NCI-H128 (cell line): Measurements from ENCODE around the gene MAP7D1.
A peak's percentile ranks its signal among the peaks of the same experiment; 100 is the strongest.
"Not testable (repeated sequence)": the region's sequence is repeated elsewhere in the genome, so short reads cannot be mapped to it uniquely, and the experiment has no call there.

Source experiments
- DNase-seq: peaks from one replicate; lab custom pipeline; 2025; ENCODE audit not compliant: unreplicated experiment; lab: John Stamatoyannopoulos, UW

MAP7D1 gene

GRCh38 chr1:36166938-36167905 lies 11.3 kb downstream of the MAP7D1 start:
- no peak for DNase-seq

- DNase-seq: no peak
Measured at GRCh38 chr1:36168514-36168913, 12.6 kb downstream of the MAP7D1 start.

- no peak for DNase-seq
Measured at GRCh38 chr1:36170643-36171412, 14.9 kb downstream of the MAP7D1 start.

GRCh38 chr1:36172017-36172747 lies 16.2 kb downstream of the MAP7D1 start:
- DNase-seq: no peak

- DNase-seq: no peak
Measured at GRCh38 chr1:36172983-36173382, 17.0 kb downstream of the MAP7D1 start.

- no peak for DNase-seq
Measured at GRCh38 chr1:36174713-36175112, 18.8 kb downstream of the MAP7D1 start.

- peak; percentile 32 for DNase-seq
Measured at GRCh38 chr1:36175137-36176095, 19.5 kb downstream of the MAP7D1 start.

GRCh38 chr1:36176106-36176949 lies 20.4 kb downstream of the MAP7D1 start:
- DNase-seq: no peak

- DNase-seq: no peak
Measured at GRCh38 chr1:36177589-36178431, 21.9 kb downstream of the MAP7D1 start.

- no peak for DNase-seq
Measured at GRCh38 chr1:36178471-36179219, 22.7 kb downstream of the MAP7D1 start.

GRCh38 chr1:36179220-36179600 lies 23.2 kb downstream of the MAP7D1 start:
- DNase-seq: no peak

- no peak for DNase-seq
Measured at GRCh38 chr1:36182734-36183133, 26.8 kb downstream of the MAP7D1 start.

- DNase-seq: no peak
Measured at GRCh38 chr1:36183309-36183856, 27.4 kb downstream of the MAP7D1 start.

- DNase-seq: peak; percentile 79
Measured at GRCh38 chr1:36187800-36188593, 32.0 kb downstream of the MAP7D1 start.

GRCh38 chr1:36196805-36197204 lies 40.8 kb downstream of the MAP7D1 start:
- DNase-seq: not testable (repeated sequence)

GRCh38 chr1:36198641-36199040 lies 42.7 kb downstream of the MAP7D1 start:
- DNase-seq: no peak
